Thoracic aorta (tissue), 2 donors: ENCODE data around the gene LPAR1. TPM values are rescaled to one million over a fixed set of nuclear protein-coding genes. Genes with fewer than 3 reads are reported as not detected.

ENCODE experiments used
- ATAC-seq: fragments of 150-250 bp; one replicate; pipeline ENCODE4 v1.8.0; 2017; ENCODE audit warnings: low read depth; ENCODE audit not compliant: insufficient number of reproducible peaks, low FRiP score
- DNase-seq: peaks from one replicate; pipeline ENCODE4 v3.0.0-alpha.2; 2020; ENCODE audit warnings: low spot score
- H3K27ac ChIP-seq, 2 donors: fragments of 200-600 bp; sonication (generic); 1 replicate in 1 of 2; 2 replicates in 1 of 2; pipeline ENCODE4 v1.5.1; 2016; ENCODE audit warnings: mild to moderate bottlenecking in 2 of 2, moderate library complexity in 2 of 2
- H3K27me3 ChIP-seq: fragments of 200-600 bp; sonication (generic); replicated peaks from 2 replicates; pipeline ENCODE4 v1.6.0; 2016; ENCODE audit warnings: mild to moderate bottlenecking; ENCODE audit not compliant: insufficient read depth
- H3K36me3 ChIP-seq: fragments of 200-600 bp; sonication (generic); one replicate; pipeline ENCODE4 v1.5.1; 2016
- H3K4me1 ChIP-seq, 2 donors: fragments of 200-600 bp; sonication (generic); 1 replicate in 1 of 2; 2 replicates in 1 of 2; pipeline versions ENCODE4 v1.5.1 to v1.6.0; 2016; ENCODE audit warnings: low read depth in 2 of 2, mild to moderate bottlenecking in 1 of 2; ENCODE audit not compliant: control insufficient read depth in 1 of 2
- H3K4me3 ChIP-seq: fragments of 200-600 bp; sonication (generic); 2 replicates; pipeline ENCODE4 v1.5.1; 2016; ENCODE audit warnings: mild to moderate bottlenecking
- H3K9me3 ChIP-seq: fragments of 200-600 bp; sonication (generic); 2 replicates; pipeline ENCODE4 v1.5.1; 2016
- CTCF ChIP-seq: fragments of 200-600 bp; sonication (generic); IDR thresholded peaks from one replicate; pipeline ENCODE4 v1.5.1; 2019; ENCODE audit warnings: antibody characterized with exemption
- total RNA-seq, 2 donors: library from RNA; depleted of rRNA; stranded (reverse); fragments of >200 nt; gene quantifications; one replicate each; pipeline versions ENCODE4 v1.1.0 to v1.2.3, GENCODE V29; 2016

Gene LPAR1
- total RNA-seq, 2 donors from 2014 or later: 85.1 to 94.0 TPM

GRCh38 chr9:111001526-111001925 is 36.7 kb downstream of the LPAR1 start:
- H3K9me3 ChIP-seq: no peaks in the 10 kb centered on the region
- ATAC-seq (no peak), DNase-seq (no peak)
- no peaks in the 10 kb centered on the region for H3K27me3 ChIP-seq
- no peak overlapping the region for H3K27ac ChIP-seq
- no peak overlapping the region for H3K4me3 ChIP-seq
- no peak for TF ChIP-seq CTCF
- H3K4me1 ChIP-seq: peaks cover 31 to 86% of the 10 kb centered on the region in 2 donors
- H3K36me3 ChIP-seq: no peaks in the 10 kb centered on the region

- Histone ChIP-seq H3K4me1 (peaks cover 42 to 86% of the 10 kb centered on the region in 2 donors), H3K4me3 (no peak overlapping the region), H3K36me3 (no peaks in the 10 kb centered on the region), H3K27ac (peak overlapping the region in 1 of 2 donors; percentile 7), H3K9me3 (no peaks in the 10 kb centered on the region), H3K27me3 (no peaks in the 10 kb centered on the region)
- TF ChIP-seq CTCF: no peak
- DNase-seq: no peak
- no peak for ATAC-seq
Observed at GRCh38 chr9:111000202-111000601, 38.1 kb downstream of the LPAR1 start.

GRCh38 chr9:110999379-110999778 is 38.9 kb downstream of the LPAR1 start:
- no peak for DNase-seq
- Histone ChIP-seq H3K36me3 (no peaks in the 10 kb centered on the region), H3K4me1 (peaks cover 50 to 90% of the 10 kb centered on the region in 2 donors), H3K4me3 (no peak overlapping the region), H3K27ac (no peak overlapping the region), H3K27me3 (no peaks in the 10 kb centered on the region), H3K9me3 (no peaks in the 10 kb centered on the region)
- no peak for TF ChIP-seq CTCF
- ATAC-seq: no peak

- no peaks in the 10 kb centered on the region for H3K27me3 ChIP-seq
- no peak overlapping the region for H3K4me3 ChIP-seq
- ATAC-seq (no peak), DNase-seq (no peak)
- H3K36me3 ChIP-seq: no peaks in the 10 kb centered on the region
- H3K4me1 ChIP-seq: peaks cover 54 to 82% of the 10 kb centered on the region in 2 donors
- no peaks in the 10 kb centered on the region for H3K9me3 ChIP-seq
- H3K27ac ChIP-seq: peak overlapping the region in 1 of 2 donors; percentile 18
- TF ChIP-seq CTCF: no peak
Observed at GRCh38 chr9:110997847-110998246, 40.4 kb downstream of the LPAR1 start.

GRCh38 chr9:110996436-110997220 is 41.6 kb downstream of the LPAR1 start:
- no peaks in the 10 kb centered on the region for H3K36me3 ChIP-seq
- peak overlapping the region; percentile 19 to 40 for H3K27ac ChIP-seq
- H3K4me3 ChIP-seq: peak overlapping the region; percentile 8
- no peaks in the 10 kb centered on the region for H3K27me3 ChIP-seq
- ATAC-seq (no peak), DNase-seq (no peak)
- no peak for TF ChIP-seq CTCF
- H3K4me1 ChIP-seq: peaks cover 49 to 80% of the 10 kb centered on the region in 2 donors
- H3K9me3 ChIP-seq: no peaks in the 10 kb centered on the region
